H1 (cell line): ENCODE measurements around the gene MRPL20. TPM values are rescaled to one million over a fixed set of nuclear protein-coding genes. Genes with fewer than 3 reads are reported as not detected.

ENCODE experiments used
- CTCF ChIA-PET: fragments of 300-600 bp; sonication (Branson Sonifier 250); formaldehyde crosslinking; loops from one replicate; lab custom pipeline; 2021; ENCODE audit not compliant: partially characterized antibody; lab: Charles Lee
- POLR2A ChIA-PET: fragments of 300-600 bp; sonication (Branson Sonifier 250); formaldehyde crosslinking; loops from one replicate; lab custom pipeline; 2021; ENCODE audit warnings: inconsistent platforms; ENCODE audit not compliant: partially characterized antibody; lab: Charles Lee
- DNase-seq, 2 experiments: peaks; one replicate each; pipeline versions ENCODE4 v3.0.0 to v3.0.0-alpha.2; 2010 to 2022; ENCODE audit warnings: low spot score in 2 of 2, low read depth in 1 of 2, mixed read lengths in 1 of 2
- FAIRE-seq: peaks from 2 replicates; lab custom pipeline; 2011; peaks lifted over from hg19 to GRCh38; lab: Jason Lieb, UNC
- H2AFZ ChIP-seq: 2 replicates; pipeline ENCODE4 v1.8.1; 2012; ENCODE audit warnings: low read length, inconsistent platforms
- H2AK5ac ChIP-seq: 2 replicates; pipeline ENCODE4 v1.6.1; 2013; ENCODE audit warnings: low read depth, low read length
- H2BK120ac ChIP-seq: replicated peaks from 2 replicates; pipeline ENCODE3; 2013; ENCODE audit warnings: low read depth, low read length, inconsistent platforms
- H2BK12ac ChIP-seq: 2 replicates; pipeline ENCODE4 v1.6.1; 2013; ENCODE audit warnings: low read depth, low read length
- H2BK15ac ChIP-seq: 2 replicates; pipeline ENCODE4 v1.6.1; 2013; ENCODE audit warnings: low read length
- H2BK20ac ChIP-seq: 2 replicates; pipeline ENCODE4 v1.6.1; 2013; ENCODE audit warnings: low read length
- H2BK5ac ChIP-seq: 2 replicates; pipeline ENCODE4 v1.6.1; 2013; ENCODE audit warnings: low read depth, low read length
- H3K14ac ChIP-seq: 2 replicates; pipeline ENCODE4 v1.6.1; 2013; ENCODE audit warnings: inconsistent platforms; ENCODE audit not compliant: insufficient read length
- H3K18ac ChIP-seq: 2 replicates; pipeline ENCODE4 v1.6.1; 2013; ENCODE audit warnings: low read length; ENCODE audit errors: extremely low read depth
- H3K23ac ChIP-seq: 2 replicates; pipeline ENCODE4 v1.6.1; 2013; ENCODE audit warnings: inconsistent platforms; ENCODE audit not compliant: insufficient read length
- H3K23me2 ChIP-seq: 2 replicates; pipeline ENCODE4 v1.6.1; 2013; ENCODE audit warnings: low read depth, low read length
- H3K27ac ChIP-seq: 2 replicates; pipeline ENCODE4 v1.6.1; 2011; ENCODE audit warnings: low read depth, low read length, inconsistent platforms
- H3K27me3 ChIP-seq, 4 experiments: replicated peaks in 1 of 4; 1 replicate in 1 of 4; 2 replicates in 3 of 4; pipeline versions ENCODE4 v1.6.1 to v1.8.1; 2011 to 2013; ENCODE audit warnings: low read length in 3 of 4, mild to moderate bottlenecking in 3 of 4, inconsistent platforms in 2 of 4, mixed read lengths in 2 of 4, moderate library complexity in 1 of 4; ENCODE audit not compliant: control insufficient read depth in 3 of 4, insufficient read depth in 3 of 4; ENCODE audit errors: extremely low read depth in 1 of 4
- H3K36me3 ChIP-seq, 4 experiments: 2 replicates each; pipeline versions ENCODE4 v1.6.1 to v1.8.1; 2011 to 2013; ENCODE audit warnings: mild to moderate bottlenecking in 4 of 4, low read length in 3 of 4, moderate library complexity in 2 of 4, control low read depth in 1 of 4, inconsistent platforms in 1 of 4; ENCODE audit not compliant: insufficient read depth in 4 of 4, control insufficient read depth in 2 of 4
- H3K4ac ChIP-seq: replicated peaks from 2 replicates; pipeline ENCODE3; 2013; ENCODE audit warnings: low read length, low read depth, mixed read lengths, inconsistent platforms; ENCODE audit not compliant: insufficient read length
- H3K4me1 ChIP-seq, 4 experiments: replicated peaks in 1 of 4; 1 replicate in 1 of 4; 2 replicates in 3 of 4; pipeline versions ENCODE4 v1.6.1 to v1.8.1; 2011 to 2013; ENCODE audit warnings: low read length in 3 of 4, inconsistent platforms in 2 of 4, mixed read lengths in 1 of 4; ENCODE audit not compliant: insufficient read depth in 4 of 4, control insufficient read depth in 3 of 4
- H3K4me2 ChIP-seq, 2 experiments: 2 replicates each; pipeline versions ENCODE4 v1.6.1 to v1.8.1; 2011 to 2013; ENCODE audit warnings: low read depth in 2 of 2, low read length in 2 of 2, control low read depth in 1 of 2, inconsistent platforms in 1 of 2, mild to moderate bottlenecking in 1 of 2; ENCODE audit not compliant: insufficient read depth in 1 of 2
- H3K4me3 ChIP-seq, 4 experiments: fragments of 200-600, 300-600 bp in 1 of 4; sonication (generic), shearing (Covaris generic), sonication (Bioruptor Twin) in 1 of 4; 2 replicates each; pipeline versions ENCODE4 v1.5.1 to v1.8.1; 2011 to 2016; ENCODE audit warnings: low read length in 4 of 4, low read depth in 3 of 4, control low read depth in 2 of 4, inconsistent platforms in 2 of 4, mild to moderate bottlenecking in 2 of 4, mixed read lengths in 1 of 4, moderate library complexity in 1 of 4; ENCODE audit not compliant: insufficient read depth in 2 of 4; ENCODE audit errors: extremely low read depth in 1 of 4
- H3K56ac ChIP-seq: replicated peaks from 2 replicates; pipeline ENCODE3; 2013; ENCODE audit warnings: low read depth, mild to moderate bottlenecking, mixed read lengths, low read length, inconsistent platforms; ENCODE audit not compliant: insufficient read length
- H3K79me1 ChIP-seq: 2 replicates; pipeline ENCODE4 v1.6.1; 2013; ENCODE audit warnings: low read depth, low read length, control low read depth
- H3K79me2 ChIP-seq, 2 experiments: 2 replicates each; pipeline versions ENCODE4 v1.6.1 to v1.8.1; 2012 to 2013; ENCODE audit warnings: low read length in 2 of 2, mild to moderate bottlenecking in 2 of 2, inconsistent platforms in 1 of 2; ENCODE audit not compliant: insufficient read depth in 2 of 2, control insufficient read depth in 1 of 2
- H3K9ac ChIP-seq, 4 experiments: replicated peaks in 1 of 4; 1 replicate in 1 of 4; 2 replicates in 3 of 4; pipeline versions ENCODE4 v1.6.1 to v1.8.1; 2011 to 2013; ENCODE audit warnings: low read depth in 3 of 4, low read length in 3 of 4, control low read depth in 2 of 4, mild to moderate bottlenecking in 2 of 4, moderate library complexity in 2 of 4, inconsistent platforms in 1 of 4; ENCODE audit errors: extremely low read depth in 1 of 4
- H3K9me3 ChIP-seq, 2 experiments: 2 replicates each; pipeline versions ENCODE4 v1.6.1 to v1.8.1; 2012 to 2013; ENCODE audit warnings: mild to moderate bottlenecking in 2 of 2, moderate library complexity in 2 of 2, control low read depth in 1 of 2, inconsistent platforms in 1 of 2, low read depth in 1 of 2, low read length in 1 of 2, mixed read lengths in 1 of 2; ENCODE audit not compliant: insufficient read depth in 2 of 2
- H4K20me1 ChIP-seq, 2 experiments: replicated peaks in 1 of 2; 2 replicates each; pipeline versions ENCODE3 to v1.8.1; 2011 to 2013; ENCODE audit warnings: inconsistent platforms in 2 of 2, low read length in 2 of 2, mild to moderate bottlenecking in 1 of 2; ENCODE audit not compliant: insufficient read depth in 2 of 2, control insufficient read depth in 1 of 2
- H4K5ac ChIP-seq: 2 replicates; pipeline ENCODE4 v1.6.1; 2013; ENCODE audit warnings: low read length, low read depth, mixed read lengths, inconsistent platforms; ENCODE audit not compliant: insufficient read length
- H4K8ac ChIP-seq: 2 replicates; pipeline ENCODE4 v1.8.0; 2013; ENCODE audit warnings: mild to moderate bottlenecking, moderate library complexity, low read length, inconsistent platforms; ENCODE audit not compliant: insufficient read depth; ENCODE audit errors: extremely low read depth
- H4K91ac ChIP-seq: replicated peaks from 2 replicates; pipeline ENCODE3; 2013; ENCODE audit warnings: low read length, mixed read lengths, inconsistent platforms; ENCODE audit not compliant: insufficient read length
- RFX5 ChIP-seq: IDR thresholded peaks from 2 replicates; pipeline ENCODE4 v1.6.1; 2011; ENCODE audit warnings: low read depth, low read length, improper control_type of control experiment, borderline replicate concordance
- WGBS, 2 experiments: shearing (Covaris generic) in 1 of 2; methylation state at CpG; one replicate each; pipeline versions ENCODE4 v1.1.6 to v1.1.7; 2013 to 2015; ENCODE audit warnings: low lambda C conversion rate in 2 of 2, mixed read lengths in 2 of 2, inconsistent platforms in 1 of 2, low coverage in 1 of 2, missing lambda C conversion rate in 1 of 2; ENCODE audit not compliant: insufficient replicate concordance in 2 of 2, insufficient coverage in 1 of 2, insufficient read length in 1 of 2; ENCODE audit errors: extremely low coverage in 1 of 2, missing lambda C conversion rate in 1 of 2; 5-methylcytosine and 5-hydroxymethylcytosine counted together
- polyA plus RNA-seq, 7 experiments: library from polyadenylated mRNA; depleted of rRNA in 3 of 7; stranded (reverse) in 5 of 7; unstranded in 2 of 7; fragments of >200 nt in 5 of 7; fragments of 200-250 nt in 2 of 7; gene quantifications; 1 replicate in 5 of 7; 2 replicates in 1 of 7; 4 replicates in 1 of 7; pipeline versions ENCODE4 v1.2.1 to v1.2.3, GENCODE V29; 2011 to 2013; ENCODE audit warnings: missing spikeins in 2 of 7, mixed read lengths in 2 of 7
- total RNA-seq: library from RNA; stranded (reverse); fragmentation: NEBNext Ultra II Directional; extraction: Animal tissue kit (Norgen Biotek cat#: 25700); gene quantifications from 2 replicates; pipeline ENCODE4 v1.2.1, GENCODE V29; 2021

The MRPL20 gene
- total and polyA plus RNA-seq, 2 of the 8 experiments (the other 6 are each of a cell fraction or from before 2014, with no cell fraction given): 126 to 151 TPM

DNA sequence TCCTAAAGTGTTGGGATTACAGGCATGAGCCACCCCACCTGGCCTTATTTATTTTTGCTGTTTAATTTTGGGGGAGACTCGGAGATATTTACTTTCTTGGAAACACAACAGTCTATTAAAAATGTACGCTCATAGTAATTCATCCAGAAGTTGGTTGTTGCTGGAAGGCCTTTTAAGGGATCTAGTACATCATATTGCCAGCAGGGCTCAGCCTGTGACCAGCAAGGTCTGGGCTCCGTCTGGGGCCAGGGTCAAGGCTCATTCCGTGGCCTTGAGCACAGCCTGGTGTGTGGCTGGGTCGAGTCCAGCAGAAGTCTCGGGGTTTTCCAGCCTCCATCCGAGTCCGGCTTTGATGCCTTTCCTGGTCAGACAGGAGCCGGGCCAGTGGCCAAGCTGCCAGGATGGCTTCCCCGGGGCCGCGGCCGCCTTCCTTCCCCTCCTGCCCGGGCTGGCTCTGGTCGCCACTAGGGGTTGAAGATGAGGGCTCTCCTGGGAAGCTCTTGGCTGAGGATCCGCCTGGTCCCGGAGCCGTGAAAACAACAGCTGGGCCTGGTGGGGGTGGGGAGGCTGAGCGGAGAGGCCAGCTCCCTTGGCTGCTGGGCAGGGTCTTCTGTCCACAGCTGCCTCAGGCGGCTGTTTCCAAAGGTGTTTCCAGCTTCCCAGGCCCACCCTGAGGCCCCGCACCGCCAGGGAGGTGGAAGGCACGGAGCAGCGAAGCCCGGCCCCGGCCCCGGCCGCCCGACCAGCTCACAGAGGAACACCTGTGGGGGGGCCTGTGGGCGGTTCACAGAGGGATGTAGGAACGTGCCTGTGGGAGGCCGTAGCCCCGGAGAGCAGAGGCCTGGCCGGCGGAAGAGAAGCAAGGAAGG, 23.3 kb upstream of the MRPL20 start:
- H3K9ac ChIP-seq: no peak overlapping the region; a peak in 1 of 7 replicates
- H4K5ac ChIP-seq: peak overlapping the region; percentile 61
- peak overlapping the region; percentile 32 for H3K56ac ChIP-seq
- no peak overlapping the region for H2BK15ac ChIP-seq
- H3K9me3 ChIP-seq: peaks cover 0 to 3% of the 10 kb centered on the region in 2 experiments; a peak in 1 of 4 replicates
- peak overlapping the region; percentile 75; the same call in 1 of the 2 replicates for H3K18ac ChIP-seq
- no peak overlapping the region for H2AK5ac ChIP-seq
- WGBS, 2 experiments: 64% methylated on average over 23 of the region's 35 CpGs; no CpG with 5 or more reads in 1 of the 2 experiments
- FAIRE-seq: no peak
- H3K27ac ChIP-seq: 0 out of 2 replicates have a peak overlapping the region, but pooled peaks have one; percentile 19
- no peaks in the 10 kb centered on the region for H3K79me2 ChIP-seq
- H3K14ac ChIP-seq: no peak overlapping the region
- CTCF ChIA-PET: interaction anchor here (0.7 to 4.4 kb wide), 9 partner anchors 10 to 236 kb away, joined by 3 to 36 read pairs (median 4); partner anchors contain the start of gene ANKRD65
- peak overlapping the region in 1 of 4 experiments; percentile 26; a peak in 1 of 8 replicates for H3K4me3 ChIP-seq
- no peaks in the 10 kb centered on the region for H3K27me3 ChIP-seq
- peak overlapping the region; percentile 90 for H4K8ac ChIP-seq
- H3K4me2 ChIP-seq: peak overlapping the region; percentile 14 to 41; a peak in 2 of 4 replicates
- peaks cover 18% of the 10 kb centered on the region; the same call in 1 of the 2 replicates for H3K23me2 ChIP-seq
- H2AFZ ChIP-seq: no peak overlapping the region
- no peak overlapping the region for H3K23ac ChIP-seq
- peak overlapping the region; percentile 13; the same call in 1 of the 2 replicates for H2BK12ac ChIP-seq
- H3K4ac ChIP-seq: peak overlapping the region; percentile 57
- POLR2A ChIA-PET: interaction anchor here (0.7 to 22.9 kb wide), 12 partner anchors 8 to 145 kb away, joined by 3 to 515 read pairs (median 3); partner anchors contain the start of genes ANKRD65, CCNL2 and MRPL20
- peaks cover 0 to 62% (median 47%) of the 10 kb centered on the region in 4 experiments; a peak in 6 of 7 replicates for H3K4me1 ChIP-seq
- H3K79me1 ChIP-seq: no peaks in the 10 kb centered on the region
- no peak overlapping the region for H2BK5ac ChIP-seq
- no peaks in the 10 kb centered on the region for H4K20me1 ChIP-seq
- H4K91ac ChIP-seq: peak overlapping the region; percentile 10
- H3K36me3 ChIP-seq: no peaks in the 10 kb centered on the region; a peak in 1 of 8 replicates
- no peak overlapping the region for H2BK20ac ChIP-seq
- no peak overlapping the region for H2BK120ac ChIP-seq
- DNase-seq: peak in 1 of 2 experiments; percentile 78
- no peak for TF ChIP-seq RFX5
